ENCODE results near the gene C6orf132.

Gene C6orf132

DNA sequence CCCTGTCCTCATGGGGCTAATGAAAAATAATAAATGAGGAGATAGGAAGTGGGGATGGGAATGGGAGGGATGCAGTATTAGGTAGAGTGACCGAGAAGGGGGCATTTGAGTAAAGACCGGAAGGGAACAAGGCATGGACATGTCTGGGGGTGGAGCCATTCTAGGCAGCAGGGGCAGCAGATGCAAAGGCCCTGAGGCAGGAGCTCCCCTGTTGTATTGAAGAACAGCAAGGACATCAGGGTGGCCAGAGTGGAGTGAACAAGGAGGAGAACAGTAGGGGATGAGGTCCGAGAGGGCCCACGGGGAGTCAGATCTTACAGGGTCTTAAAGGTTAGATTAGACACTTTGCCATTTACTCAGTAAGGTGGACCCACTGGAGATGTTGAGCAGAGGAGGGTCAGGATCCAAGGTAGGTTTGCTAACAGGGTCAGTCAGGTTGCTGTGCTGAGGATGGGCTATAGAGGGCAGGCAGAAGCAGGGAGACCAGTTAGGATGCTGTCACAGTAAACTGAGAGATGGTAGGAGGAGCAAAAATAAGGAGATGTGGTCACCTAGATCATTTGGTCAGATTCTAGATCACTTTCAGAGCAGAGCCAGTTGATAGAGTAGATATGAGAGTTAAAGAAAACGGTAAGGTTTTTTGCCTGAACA is 73.4 kb downstream of the C6orf132 start:
- no peak for DNase-seq

DNA sequence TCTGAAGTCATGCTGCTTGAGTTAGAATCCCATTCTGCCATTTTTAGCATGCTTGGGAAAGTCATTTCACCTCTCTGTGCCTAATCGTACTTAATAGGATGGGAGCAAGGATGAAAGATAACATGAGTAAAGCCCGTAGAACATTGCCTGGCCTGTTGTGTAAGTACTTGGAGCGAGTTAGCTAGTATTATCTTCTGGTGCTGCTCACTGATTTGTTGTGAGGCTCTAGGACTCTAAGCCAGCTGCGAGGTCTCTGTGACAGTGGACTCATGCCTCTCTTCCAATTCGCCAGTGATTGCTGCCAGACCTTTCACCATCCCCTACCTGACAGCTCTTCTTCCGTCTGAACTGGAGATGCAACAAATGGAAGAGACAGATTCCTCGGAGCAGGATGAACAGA is 74.2 kb downstream of the C6orf132 start:
- DNase-seq: no peak

DNA sequence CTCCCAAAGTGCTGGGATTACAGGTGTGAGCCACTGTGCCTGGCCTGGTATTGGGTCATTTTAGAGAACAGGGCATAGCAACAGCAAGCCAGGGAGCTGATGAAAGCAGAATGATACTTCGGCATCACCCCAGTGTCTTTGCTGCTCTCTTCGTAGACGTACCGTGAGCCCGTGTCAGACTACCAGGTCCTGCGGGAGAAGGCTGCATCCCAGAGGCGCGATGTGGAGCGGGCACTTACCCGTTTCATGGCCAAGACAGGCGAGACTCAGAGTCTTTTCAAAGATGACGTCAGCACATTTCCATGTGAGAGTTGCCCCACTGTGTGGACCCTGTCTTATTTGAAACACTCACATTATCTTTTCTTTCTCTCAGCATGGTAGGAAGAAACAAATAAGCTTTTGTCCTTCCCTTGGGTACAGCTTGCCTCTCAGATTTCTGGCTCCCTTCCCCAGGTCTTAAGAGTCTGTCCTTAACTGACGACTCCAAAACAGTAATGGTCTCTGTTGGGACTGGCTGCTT is 76.2 kb downstream of the C6orf132 start:
- no peak for DNase-seq

DNA sequence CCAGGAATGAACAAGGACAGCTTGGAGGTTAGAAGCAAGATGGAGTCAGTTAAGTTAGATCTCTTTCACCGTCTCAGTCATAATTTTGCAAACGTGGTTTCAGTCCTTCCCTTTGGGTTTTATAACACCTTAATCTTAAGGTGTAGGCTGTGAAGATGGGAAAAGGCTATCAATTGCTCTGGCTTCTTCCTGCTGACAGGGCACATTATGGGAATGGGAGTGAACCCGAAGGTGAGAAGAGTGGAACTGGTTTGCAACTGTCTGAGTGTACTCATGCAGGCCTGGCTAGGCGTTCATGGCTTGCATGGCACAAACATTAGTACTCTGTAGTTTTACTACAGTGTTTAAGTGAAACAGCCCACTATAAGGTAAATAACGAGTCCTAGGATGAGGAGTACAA is 82.7 kb downstream of the C6orf132 start:
- DNase-seq: no peak

DNA sequence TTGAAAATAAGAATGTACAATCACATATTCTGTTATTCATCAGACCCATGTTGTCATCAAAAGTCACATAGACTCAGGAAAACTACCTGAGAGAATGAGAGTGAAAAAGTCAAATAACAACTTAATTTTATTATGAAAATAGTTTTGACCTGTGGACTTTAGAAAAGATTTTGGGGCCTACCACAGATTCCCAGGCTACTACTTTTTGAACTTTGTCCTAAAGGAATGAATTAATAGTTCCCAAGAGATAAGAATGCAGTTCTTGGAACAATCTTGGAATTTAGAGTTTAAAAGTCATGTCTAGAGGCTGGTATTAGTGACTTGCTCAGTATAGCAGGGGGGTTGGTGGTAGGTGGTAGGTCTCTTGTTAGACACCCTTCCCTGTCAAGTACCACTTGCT is 88.8 kb downstream of the C6orf132 start:
- DNase-seq: no peak

DNA sequence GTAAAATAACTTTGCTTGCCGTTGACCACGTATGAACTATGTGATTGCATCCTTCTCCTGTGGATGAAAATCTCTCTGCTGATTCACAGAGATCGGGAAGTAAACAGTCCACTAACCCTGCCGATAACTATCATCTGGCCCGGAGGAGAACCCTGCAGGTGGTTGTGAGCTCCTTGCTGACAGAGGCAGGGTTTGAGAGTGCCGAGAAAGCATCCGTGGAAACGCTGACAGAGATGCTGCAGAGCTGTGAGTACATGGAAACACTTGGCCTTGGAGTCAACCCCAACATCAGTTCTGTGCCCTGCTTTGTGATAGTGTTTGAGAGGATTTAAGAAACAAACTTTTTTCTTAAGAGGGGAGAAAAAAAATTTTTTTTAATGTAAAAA is 91.2 kb downstream of the C6orf132 start:
- no peak for DNase-seq

Data from cortex of kidney (tissue), 1 donor.